Activated T-cell treated with anti-CD3 and anti-CD28 coated beads, Interleukin-2, amount 50 U/mL, for 72 hours (primary cell): ENCODE data around the gene GALNS. TPM values are rescaled to one million over a fixed set of nuclear protein-coding genes. Genes with fewer than 3 reads are reported as not detected.

ENCODE experiments used
- ATAC-seq, 2 donors: fragments of 150-1000 bp; cut with Tn5 transposase; replicated peaks in 1 of 2; 2 replicates each; pipeline ENCODE4 v1.10.0; 2021; ENCODE audit warnings: moderate library complexity in 2 of 2, mild to moderate bottlenecking in 1 of 2
- DNase-seq, 2 donors: peaks; one replicate each; pipeline ENCODE4 v3.0.0; 2021 to 2022; ENCODE audit warnings: mixed read lengths in 1 of 2
- H3K27ac Mint-ChIP-seq: one replicate; pipeline ENCODE4 v1.8.0; 2022; ENCODE audit warnings: mild to moderate bottlenecking, moderate library complexity, mixed read lengths
- H3K27me3 Mint-ChIP-seq: one replicate; pipeline ENCODE4 v1.8.0; 2022; ENCODE audit warnings: low read depth, mixed read lengths
- H3K36me3 Mint-ChIP-seq, 2 donors: one replicate each; pipeline ENCODE4 v1.8.0; 2022; ENCODE audit warnings: mixed read lengths in 2 of 2, mild to moderate bottlenecking in 1 of 2; ENCODE audit not compliant: insufficient read depth in 2 of 2
- H3K4me1 Mint-ChIP-seq: one replicate; pipeline ENCODE4 v1.8.0; 2022; ENCODE audit warnings: low read depth, mixed read lengths
- H3K4me3 Mint-ChIP-seq, 2 donors: one replicate each; pipeline ENCODE4 v1.8.0; 2022; ENCODE audit warnings: mild to moderate bottlenecking in 2 of 2, mixed read lengths in 2 of 2, moderate library complexity in 2 of 2
- H3K9me3 Mint-ChIP-seq, 2 donors: one replicate each; pipeline ENCODE4 v1.8.0; 2022; ENCODE audit warnings: mixed read lengths in 2 of 2
- total RNA-seq, 2 donors: library from RNA; stranded (reverse); gene quantifications; one replicate each; pipeline ENCODE4 v1.2.3, GENCODE V29; 2022

Gene GALNS
- total RNA-seq, 2 donors from 2014 or later = 26.1 to 31.7 TPM

DNA sequence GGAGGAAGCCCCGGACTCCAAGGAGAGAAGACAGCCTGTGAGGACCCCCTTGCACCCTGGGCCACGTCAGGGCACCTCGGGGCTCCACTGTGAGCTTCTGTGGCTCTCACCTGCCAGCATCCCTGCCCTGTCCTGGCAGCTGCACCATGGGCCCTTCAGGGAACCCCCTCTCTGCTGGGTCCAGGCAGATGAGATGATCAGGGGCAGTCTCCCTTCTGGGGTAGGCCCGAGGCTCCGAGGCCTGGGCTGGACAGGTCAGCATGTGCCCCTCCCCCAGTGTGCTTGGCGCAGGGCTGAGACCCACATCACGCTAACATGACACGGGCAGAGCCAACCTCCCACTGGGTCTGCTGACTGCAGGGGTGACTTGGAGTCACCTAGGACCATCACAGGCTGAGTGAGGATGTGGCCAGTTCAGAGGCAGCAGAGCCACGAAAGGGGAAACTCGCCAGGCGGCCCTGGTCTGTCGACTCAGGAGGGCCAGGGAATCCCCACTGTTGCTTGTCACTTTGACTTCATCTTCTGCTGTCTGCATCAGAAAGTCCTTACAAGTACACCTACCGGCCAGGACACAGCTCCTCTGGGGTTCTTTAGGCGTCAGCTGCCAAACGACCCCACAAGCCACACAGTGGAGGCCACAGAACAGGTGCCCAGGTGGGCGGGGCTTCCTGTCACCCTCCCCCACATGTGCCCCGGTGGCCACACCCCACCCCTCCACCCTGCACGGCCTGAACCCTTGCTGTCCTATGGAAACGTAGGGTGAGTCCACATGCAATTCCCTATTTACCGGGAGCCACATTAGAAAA lies 2.2 kb downstream of the GALNS start:
- Mint-ChIP-seq H3K36me3 (peaks cover 3 to 5% of the 10 kb centered on the region in 2 donors), H3K4me1 (peaks cover 30% of the 10 kb centered on the region), H3K27me3 (no peaks in the 10 kb centered on the region), H3K4me3 (peak overlapping the region; percentile 62 to 80), H3K27ac (peak overlapping the region; percentile 38), H3K9me3 (no peaks in the 10 kb centered on the region)
- DNase-seq = peak; percentile 28 to 36
- ATAC-seq = peak in 1 of 2 donors; percentile 11

DNA sequence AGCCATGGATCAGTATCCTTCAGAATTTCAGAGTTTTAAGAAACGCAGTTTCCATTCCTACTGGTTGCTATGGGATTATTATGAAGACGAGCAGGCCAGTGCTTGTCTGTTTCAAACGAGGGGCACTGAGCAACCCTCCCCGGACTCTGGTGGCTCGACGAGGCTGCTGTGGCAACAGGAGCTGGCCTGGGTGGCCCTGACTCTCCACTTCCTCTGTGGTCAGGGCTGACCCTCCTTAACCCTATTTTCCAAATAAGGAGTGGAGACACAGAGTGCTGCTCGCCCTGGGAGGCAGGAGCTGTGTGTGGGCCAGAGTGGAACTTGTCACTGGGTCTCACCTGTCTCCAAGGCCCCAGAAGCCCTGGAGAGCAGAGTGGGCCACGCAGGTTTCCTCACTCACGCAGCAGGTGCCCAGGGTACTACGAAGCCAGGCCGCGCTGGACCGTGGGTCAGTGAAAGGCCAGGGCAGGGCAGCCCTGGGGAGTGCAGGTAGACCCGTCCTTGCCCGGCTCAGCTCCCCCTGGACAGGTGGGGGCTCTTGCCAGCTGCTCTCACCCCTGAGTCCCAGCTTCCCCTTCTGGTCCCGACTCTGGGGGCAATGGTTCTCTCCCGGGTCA lies 3.3 kb downstream of the GALNS start:
- H3K4me1 Mint-ChIP-seq = peaks cover 28% of the 10 kb centered on the region
- H3K27me3 Mint-ChIP-seq = no peaks in the 10 kb centered on the region
- H3K9me3 Mint-ChIP-seq = no peaks in the 10 kb centered on the region
- ATAC-seq (no peak), DNase-seq (no peak)
- H3K4me3 Mint-ChIP-seq = no peak overlapping the region
- peaks cover 3 to 5% of the 10 kb centered on the region in 2 donors for H3K36me3 Mint-ChIP-seq
- H3K27ac Mint-ChIP-seq = no peak overlapping the region

DNA sequence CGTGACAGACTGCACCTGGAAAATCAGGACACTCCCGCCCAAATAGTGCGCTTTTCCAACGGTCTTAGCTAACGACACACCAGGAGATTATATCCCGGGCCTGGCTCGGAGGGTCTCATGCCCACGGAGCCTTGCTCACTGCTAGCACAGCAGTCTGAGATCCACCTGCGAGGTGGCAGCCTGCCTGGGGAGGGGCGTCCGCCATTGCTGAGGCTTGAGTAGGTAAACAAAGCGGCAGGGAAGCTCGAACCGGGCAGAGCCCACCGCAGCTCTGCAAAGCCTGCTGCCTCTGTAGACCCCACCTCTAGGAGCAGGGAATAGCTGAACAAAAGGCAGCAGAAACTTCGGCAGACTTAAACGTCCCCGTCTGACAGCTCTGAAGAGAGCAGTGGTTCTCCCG lies 5.1 kb downstream of the GALNS start:
- Mint-ChIP-seq H3K27ac (no peak overlapping the region), H3K27me3 (no peaks in the 10 kb centered on the region), H3K4me1 (peaks cover 19% of the 10 kb centered on the region), H3K4me3 (no peak overlapping the region), H3K9me3 (no peaks in the 10 kb centered on the region), H3K36me3 (no peaks in the 10 kb centered on the region)
- ATAC-seq (no peak), DNase-seq (no peak)

DNA sequence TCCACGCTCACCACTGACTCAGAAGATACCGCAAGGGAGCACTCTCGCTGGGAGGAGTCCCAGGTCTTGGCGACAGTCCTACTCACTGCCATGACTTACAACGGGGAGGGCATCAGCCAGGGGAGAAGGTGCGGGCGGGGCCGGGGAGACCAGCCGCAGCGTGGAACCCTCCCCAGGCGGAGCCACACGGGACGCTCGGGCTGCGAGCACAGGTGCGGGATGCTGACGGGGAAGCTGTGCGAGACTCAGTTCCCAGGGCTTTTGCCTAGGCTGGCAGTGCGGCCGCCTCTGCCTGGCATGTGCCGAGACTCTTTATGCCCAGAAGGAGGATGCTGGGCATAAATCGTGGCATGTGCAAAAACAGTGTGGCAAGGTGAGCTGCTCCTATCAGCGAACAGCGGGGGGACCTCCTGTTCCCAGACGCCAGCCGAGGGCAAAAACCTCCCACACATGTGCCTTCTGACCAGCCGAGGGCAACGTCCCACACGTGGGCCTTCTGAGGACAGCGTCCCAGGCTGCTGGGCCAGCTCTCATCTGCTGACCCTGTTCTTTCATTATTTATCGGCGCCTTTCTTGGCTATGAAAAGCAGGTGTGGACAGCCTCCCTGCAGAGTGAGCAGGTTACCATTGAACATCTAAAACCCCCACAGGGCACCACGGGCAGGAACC lies 6.1 kb downstream of the GALNS start:
- DNase-seq (no peak), ATAC-seq (no peak)
- Mint-ChIP-seq H3K27ac (no peak overlapping the region), H3K4me1 (peaks cover 14% of the 10 kb centered on the region), H3K36me3 (no peaks in the 10 kb centered on the region), H3K9me3 (no peaks in the 10 kb centered on the region), H3K4me3 (no peak overlapping the region), H3K27me3 (no peaks in the 10 kb centered on the region)

DNA sequence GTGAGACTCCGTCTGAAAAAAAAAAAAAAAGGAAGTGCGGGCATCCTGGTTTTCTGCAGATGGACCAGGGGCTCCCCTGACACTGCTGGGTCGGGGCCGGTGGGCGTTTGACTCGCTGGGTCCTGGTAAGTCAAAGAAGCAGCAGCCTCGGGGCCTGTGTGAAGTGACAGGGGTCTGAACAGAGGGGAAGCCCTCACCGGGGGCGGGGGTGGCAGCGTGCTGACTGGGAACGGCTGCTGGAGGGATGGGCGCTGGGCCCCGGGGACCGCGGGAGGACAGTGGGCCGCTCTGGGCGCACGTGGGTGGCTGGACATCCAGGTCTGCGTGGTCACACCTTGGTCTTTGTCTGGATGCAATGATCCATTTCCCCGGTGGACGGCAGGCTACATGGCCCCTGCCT lies 8.2 kb downstream of the GALNS start:
- Mint-ChIP-seq H3K27ac (no peak overlapping the region), H3K27me3 (no peaks in the 10 kb centered on the region), H3K9me3 (no peaks in the 10 kb centered on the region), H3K4me3 (no peak overlapping the region), H3K36me3 (no peaks in the 10 kb centered on the region), H3K4me1 (no peaks in the 10 kb centered on the region)
- DNase-seq = no peak
- no peak for ATAC-seq

DNA sequence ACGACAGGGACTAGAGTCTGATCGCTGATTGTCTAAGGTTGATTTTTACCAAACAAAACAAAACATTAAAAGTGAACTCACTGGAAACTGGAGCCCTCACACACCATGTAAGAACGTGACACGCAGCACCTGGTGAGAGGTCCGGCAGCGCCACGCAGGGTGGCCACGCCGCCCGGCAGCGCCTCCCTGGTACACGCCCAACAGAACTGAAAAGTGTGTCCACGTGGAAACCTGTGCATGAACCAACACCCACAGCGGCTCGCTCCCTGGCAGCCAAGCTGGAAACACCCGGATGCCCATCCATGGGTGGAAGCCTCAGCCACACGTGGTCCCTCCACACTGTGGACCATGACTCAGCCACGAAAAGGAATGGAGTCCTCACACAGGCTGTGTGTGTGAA lies 9.1 kb downstream of the GALNS start:
- Mint-ChIP-seq H3K4me1 (no peaks in the 10 kb centered on the region), H3K27ac (no peak overlapping the region), H3K4me3 (no peak overlapping the region), H3K9me3 (no peaks in the 10 kb centered on the region), H3K36me3 (no peaks in the 10 kb centered on the region), H3K27me3 (no peaks in the 10 kb centered on the region)
- no peak for ATAC-seq
- no peak for DNase-seq

DNA sequence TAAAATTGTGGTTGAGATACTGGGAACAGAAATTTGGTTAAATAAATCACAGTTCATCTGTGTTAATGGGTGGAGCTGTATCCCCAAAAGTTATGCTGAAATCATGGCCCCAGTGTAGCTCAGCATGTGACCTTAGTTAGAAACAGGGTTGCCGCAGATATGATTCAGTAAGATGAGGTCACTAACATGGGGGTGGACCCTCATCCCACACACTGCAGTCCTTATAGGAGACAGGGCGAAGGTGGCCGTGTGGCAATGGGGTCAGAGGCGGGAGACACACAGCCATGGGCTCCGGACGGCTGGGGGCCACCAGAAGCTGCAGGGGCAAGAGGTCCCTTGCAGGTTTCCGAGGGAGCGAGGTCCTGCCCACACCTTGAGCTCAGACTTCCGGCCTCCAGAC lies 10.7 kb downstream of the GALNS start:
- Mint-ChIP-seq H3K4me3 (no peak overlapping the region), H3K9me3 (no peaks in the 10 kb centered on the region), H3K27me3 (no peaks in the 10 kb centered on the region), H3K27ac (no peak overlapping the region), H3K4me1 (no peaks in the 10 kb centered on the region), H3K36me3 (no peaks in the 10 kb centered on the region)
- no peak for ATAC-seq
- no peak for DNase-seq

DNA sequence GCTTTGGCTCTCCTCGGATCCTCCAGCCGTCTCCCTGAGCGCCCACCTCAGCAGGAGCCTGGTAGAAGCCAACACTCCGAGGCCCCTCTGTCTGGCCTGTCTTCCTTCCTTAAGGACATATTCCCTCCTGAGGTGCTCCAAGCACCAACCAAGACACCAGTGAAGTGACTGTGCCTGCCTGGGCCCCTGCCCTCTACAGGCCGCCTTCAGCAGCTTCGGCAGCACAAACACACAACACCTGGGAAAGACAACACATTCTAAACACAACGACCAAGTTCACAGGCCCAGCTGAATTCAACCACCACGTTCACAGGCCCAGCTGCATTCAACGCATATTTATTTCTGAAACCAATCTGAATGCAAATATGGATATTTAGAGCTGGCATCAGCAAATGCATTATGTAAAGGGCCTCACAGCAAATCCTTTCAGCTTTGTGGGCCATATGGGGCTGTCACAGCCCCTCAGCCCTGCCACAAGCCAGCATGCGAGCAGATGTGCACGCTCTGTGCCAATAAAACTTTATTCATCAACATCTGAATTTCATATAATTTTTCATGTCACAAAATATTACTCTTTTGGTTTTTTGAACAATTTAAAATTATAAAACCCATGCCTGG lies 12.2 kb downstream of the GALNS start:
- H3K4me3 Mint-ChIP-seq = no peak overlapping the region
- H3K9me3 Mint-ChIP-seq = no peaks in the 10 kb centered on the region
- no peak for DNase-seq
- no peaks in the 10 kb centered on the region for H3K4me1 Mint-ChIP-seq
- no peak overlapping the region for H3K27ac Mint-ChIP-seq
- no peaks in the 10 kb centered on the region for H3K27me3 Mint-ChIP-seq
- no peaks in the 10 kb centered on the region for H3K36me3 Mint-ChIP-seq
- no peak for ATAC-seq

DNA sequence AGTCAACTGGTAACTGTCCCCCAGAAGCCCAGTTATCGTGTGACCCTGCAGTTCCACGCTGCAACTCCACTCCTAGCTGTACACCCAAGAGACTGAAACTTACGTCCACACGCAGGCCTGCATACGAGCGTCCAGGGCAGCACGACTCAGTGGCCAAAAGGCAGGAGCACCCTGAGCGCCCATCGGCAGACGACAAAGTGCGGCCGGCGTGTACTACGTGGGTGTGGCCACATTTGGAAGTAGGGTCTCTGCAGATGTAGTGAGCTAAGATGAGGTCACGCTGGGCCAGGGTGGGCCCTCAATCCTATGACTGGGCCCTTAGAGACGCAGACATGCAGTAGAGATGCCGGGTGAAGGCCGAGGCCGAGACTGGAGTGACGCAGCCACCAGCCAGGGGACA lies 13.5 kb downstream of the GALNS start:
- no peak for ATAC-seq
- no peak for DNase-seq
- Mint-ChIP-seq H3K4me3 (no peak overlapping the region), H3K27ac (no peak overlapping the region), H3K36me3 (no peaks in the 10 kb centered on the region), H3K4me1 (no peaks in the 10 kb centered on the region), H3K9me3 (no peaks in the 10 kb centered on the region), H3K27me3 (no peaks in the 10 kb centered on the region)

DNA sequence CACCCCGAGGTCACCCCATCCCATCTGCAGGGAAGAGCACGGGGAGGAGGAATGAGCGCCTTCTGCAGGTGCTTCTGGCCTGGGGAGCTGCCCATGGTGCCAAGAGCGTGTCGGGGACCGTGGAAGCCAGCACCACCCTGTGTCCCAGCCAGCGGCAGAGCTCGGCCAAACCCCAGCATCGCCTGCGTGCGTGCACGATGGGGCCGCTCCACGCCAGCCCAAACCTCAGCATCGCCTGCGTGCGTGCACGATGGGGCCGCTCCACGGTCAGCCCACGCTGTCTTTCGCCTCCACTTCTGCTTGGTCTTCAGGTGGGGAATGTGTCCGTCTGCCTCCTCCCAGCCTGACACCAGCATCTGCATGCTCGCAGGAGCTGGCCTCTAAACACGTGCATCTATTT lies 13.9 kb downstream of the GALNS start:
- Mint-ChIP-seq H3K4me3 (no peak overlapping the region), H3K27ac (no peak overlapping the region), H3K36me3 (no peaks in the 10 kb centered on the region), H3K9me3 (no peaks in the 10 kb centered on the region), H3K4me1 (no peaks in the 10 kb centered on the region), H3K27me3 (no peaks in the 10 kb centered on the region)
- ATAC-seq (no peak), DNase-seq (no peak)

DNA sequence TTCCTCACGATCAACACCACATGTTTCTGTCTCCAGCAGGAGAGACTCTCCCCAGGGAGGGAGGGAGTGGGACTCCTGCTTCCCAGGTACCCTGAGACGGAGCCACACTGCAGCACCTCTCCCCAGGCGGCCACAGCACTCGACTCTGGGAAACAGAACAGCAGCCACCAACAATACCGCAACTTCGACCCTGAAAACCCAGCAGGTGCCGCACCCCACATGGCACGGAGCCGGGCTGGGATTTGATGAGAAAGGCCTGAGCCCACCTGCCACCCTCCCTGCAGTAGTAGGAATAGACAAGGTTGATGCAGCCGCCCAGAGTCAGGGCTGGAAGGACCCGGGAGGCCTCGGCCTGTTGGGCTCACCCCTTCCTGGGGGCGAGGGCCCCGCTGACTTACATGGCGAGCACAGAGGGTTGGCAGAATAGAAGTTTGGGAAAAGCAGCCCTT lies 14.4 kb downstream of the GALNS start:
- H3K27me3 Mint-ChIP-seq = no peaks in the 10 kb centered on the region
- H3K27ac Mint-ChIP-seq = no peak overlapping the region
- no peaks in the 10 kb centered on the region for H3K9me3 Mint-ChIP-seq
- H3K36me3 Mint-ChIP-seq = no peaks in the 10 kb centered on the region
- no peak for ATAC-seq
- H3K4me1 Mint-ChIP-seq = no peaks in the 10 kb centered on the region
- no peak overlapping the region for H3K4me3 Mint-ChIP-seq
- DNase-seq = no peak

DNA sequence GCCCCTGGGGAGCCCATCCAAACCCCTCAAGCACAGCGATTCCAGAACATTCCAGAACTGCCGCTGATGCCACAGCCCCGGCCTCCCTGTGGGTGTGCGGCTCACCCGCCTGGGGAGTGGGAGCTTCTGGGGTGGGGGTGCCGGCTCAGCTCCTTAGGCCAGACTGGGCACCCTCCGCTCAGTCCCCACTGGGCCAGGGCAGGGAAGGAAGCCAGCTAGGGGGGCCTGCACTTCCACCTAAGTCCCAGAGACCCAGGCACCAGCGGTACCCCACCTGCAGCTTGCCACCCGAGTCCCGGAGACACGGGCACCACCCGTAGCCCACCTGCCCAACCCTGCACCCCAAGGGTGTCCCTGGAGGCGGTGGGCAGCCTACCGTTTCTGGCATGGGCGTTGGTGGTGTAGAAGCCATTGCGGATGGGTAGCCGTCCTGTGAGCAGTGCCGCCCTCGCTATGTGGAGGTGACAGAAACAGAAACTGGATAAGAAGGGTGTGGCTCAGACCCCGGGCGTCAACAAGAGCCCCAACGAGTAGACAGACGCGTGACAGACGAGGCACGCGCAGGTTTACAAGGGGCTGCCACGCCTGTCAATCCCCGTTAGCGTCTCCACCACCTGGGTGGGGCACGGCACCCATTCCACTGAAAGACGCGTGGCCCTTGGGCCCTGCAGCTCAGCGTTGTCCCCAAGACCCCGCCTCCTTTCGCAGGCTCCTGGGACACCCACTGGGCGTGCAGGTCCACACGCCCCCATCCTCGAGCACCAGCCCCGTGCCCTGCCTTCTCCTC lies 15.0 kb downstream of the GALNS start:
- H3K27ac Mint-ChIP-seq = no peak overlapping the region
- H3K4me1 Mint-ChIP-seq = no peaks in the 10 kb centered on the region

More for the DNA sequence above, 15.0 kb downstream of the GALNS start:
- H3K27me3 Mint-ChIP-seq = no peaks in the 10 kb centered on the region
- no peaks in the 10 kb centered on the region for H3K9me3 Mint-ChIP-seq
- H3K36me3 Mint-ChIP-seq = no peaks in the 10 kb centered on the region
- DNase-seq = no peak
- no peak overlapping the region for H3K4me3 Mint-ChIP-seq
- no peak for ATAC-seq
